Mesothelial cell of epicardium (in vitro differentiated cells): ENCODE results near the gene NFRKB. TPM values are rescaled to one million over a fixed set of nuclear protein-coding genes. Genes with fewer than 3 reads are reported as not detected.

Source experiments
- DNase-seq, 2 experiments: peaks; one replicate each; pipeline ENCODE4 v3.0.0; 2021; ENCODE audit warnings: low spot score in 2 of 2; ENCODE audit not compliant: unreplicated experiment in 2 of 2
- H3K27ac Mint-ChIP-seq: 2 replicates; pipeline ENCODE4 v1.8.0; 2021; ENCODE audit warnings: mixed read lengths
- H3K27me3 Mint-ChIP-seq: 2 replicates; pipeline ENCODE4 v1.8.0; 2021; ENCODE audit warnings: low read depth, mixed read lengths
- H3K36me3 Mint-ChIP-seq: 2 replicates; pipeline ENCODE4 v1.8.0; 2021; ENCODE audit warnings: mixed read lengths
- H3K4me1 Mint-ChIP-seq: 2 replicates; pipeline ENCODE4 v1.8.0; 2021; ENCODE audit warnings: mixed read lengths
- H3K4me3 Mint-ChIP-seq: 2 replicates; pipeline ENCODE4 v1.8.0; 2021; ENCODE audit warnings: mild to moderate bottlenecking, moderate library complexity, mixed read lengths
- H3K9me3 Mint-ChIP-seq: 2 replicates; pipeline ENCODE4 v1.8.0; 2021; ENCODE audit warnings: mixed read lengths
- total RNA-seq: library from RNA; stranded (reverse); gene quantifications from 3 replicates; pipeline ENCODE4 v1.2.1, GENCODE V29; 2021
- TF ChIP-seq, protein P1 (sequence below): fragments of 200-600 bp; sonication (generic); IDR thresholded peaks from one replicate; pipeline ENCODE4 v1.5.0; 2021; ENCODE audit warnings: antibody characterized with exemption; ENCODE audit not compliant: unreplicated experiment

The NFRKB gene
- total RNA-seq, 1 donor from 2014 or later, result 53.6 TPM

- H3K27ac Mint-ChIP-seq, result peak overlapping the region; percentile 88
- no peaks in the 10 kb centered on the region for H3K27me3 Mint-ChIP-seq
- TF ChIP-seq, protein P1, sequence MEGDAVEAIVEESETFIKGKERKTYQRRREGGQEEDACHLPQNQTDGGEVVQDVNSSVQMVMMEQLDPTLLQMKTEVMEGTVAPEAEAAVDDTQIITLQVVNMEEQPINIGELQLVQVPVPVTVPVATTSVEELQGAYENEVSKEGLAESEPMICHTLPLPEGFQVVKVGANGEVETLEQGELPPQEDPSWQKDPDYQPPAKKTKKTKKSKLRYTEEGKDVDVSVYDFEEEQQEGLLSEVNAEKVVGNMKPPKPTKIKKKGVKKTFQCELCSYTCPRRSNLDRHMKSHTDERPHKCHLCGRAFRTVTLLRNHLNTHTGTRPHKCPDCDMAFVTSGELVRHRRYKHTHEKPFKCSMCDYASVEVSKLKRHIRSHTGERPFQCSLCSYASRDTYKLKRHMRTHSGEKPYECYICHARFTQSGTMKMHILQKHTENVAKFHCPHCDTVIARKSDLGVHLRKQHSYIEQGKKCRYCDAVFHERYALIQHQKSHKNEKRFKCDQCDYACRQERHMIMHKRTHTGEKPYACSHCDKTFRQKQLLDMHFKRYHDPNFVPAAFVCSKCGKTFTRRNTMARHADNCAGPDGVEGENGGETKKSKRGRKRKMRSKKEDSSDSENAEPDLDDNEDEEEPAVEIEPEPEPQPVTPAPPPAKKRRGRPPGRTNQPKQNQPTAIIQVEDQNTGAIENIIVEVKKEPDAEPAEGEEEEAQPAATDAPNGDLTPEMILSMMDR, result no peak
- DNase-seq, result no peak
- peaks cover 23% of the 10 kb centered on the region for H3K36me3 Mint-ChIP-seq
- H3K4me3 Mint-ChIP-seq, result peak overlapping the region; percentile 91
- no peaks in the 10 kb centered on the region for H3K9me3 Mint-ChIP-seq
- peaks cover 18% of the 10 kb centered on the region for H3K4me1 Mint-ChIP-seq
Observed at GRCh38 chr11:129894278-129895125, 876 bp downstream of the NFRKB start.

DNA sequence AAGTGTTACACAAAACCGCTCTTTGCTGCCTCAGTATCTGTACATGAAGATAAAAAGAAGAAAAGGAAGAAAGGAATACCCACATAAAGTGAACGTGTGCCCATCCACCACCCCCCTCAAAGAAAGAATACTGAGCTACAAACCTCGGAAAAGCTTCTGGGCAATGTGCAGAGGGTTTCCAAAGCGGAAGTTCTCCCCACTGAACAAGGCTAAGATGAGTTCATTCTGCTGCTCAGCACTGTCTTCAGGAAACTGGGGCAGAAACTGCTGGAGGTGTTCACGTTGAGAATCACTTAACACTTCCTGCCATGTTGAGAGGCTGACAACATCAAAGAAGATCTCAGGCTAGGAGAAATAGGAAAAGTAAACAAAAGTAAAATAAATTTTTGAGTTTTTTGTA is 6.9 kb downstream of the NFRKB start:
- no peaks in the 10 kb centered on the region for H3K4me1 Mint-ChIP-seq
- H3K4me3 Mint-ChIP-seq, result no peak overlapping the region
- peaks cover 49% of the 10 kb centered on the region for H3K36me3 Mint-ChIP-seq
- TF ChIP-seq, protein P1, result no peak
- no peaks in the 10 kb centered on the region for H3K9me3 Mint-ChIP-seq
- DNase-seq, result no peak
- no peaks in the 10 kb centered on the region for H3K27me3 Mint-ChIP-seq
- H3K27ac Mint-ChIP-seq, result no peak overlapping the region

GRCh38 chr11:129885381-129885780 is 10.0 kb downstream of the NFRKB start:
- no peak overlapping the region for H3K27ac Mint-ChIP-seq
- peaks cover 57% of the 10 kb centered on the region for H3K36me3 Mint-ChIP-seq
- H3K4me1 Mint-ChIP-seq, result no peaks in the 10 kb centered on the region
- no peak for DNase-seq
- TF ChIP-seq, protein P1, result no peak
- no peaks in the 10 kb centered on the region for H3K9me3 Mint-ChIP-seq
- H3K27me3 Mint-ChIP-seq, result no peaks in the 10 kb centered on the region
- H3K4me3 Mint-ChIP-seq, result no peak overlapping the region

GRCh38 chr11:129884581-129884980 is 10.8 kb downstream of the NFRKB start:
- Mint-ChIP-seq H3K4me3 (no peak overlapping the region), H3K4me1 (no peaks in the 10 kb centered on the region), H3K27me3 (no peaks in the 10 kb centered on the region), H3K27ac (no peak overlapping the region), H3K9me3 (no peaks in the 10 kb centered on the region), H3K36me3 (peaks cover 59% of the 10 kb centered on the region)
- no peak for DNase-seq
- TF ChIP-seq, protein P1, result no peak

DNA sequence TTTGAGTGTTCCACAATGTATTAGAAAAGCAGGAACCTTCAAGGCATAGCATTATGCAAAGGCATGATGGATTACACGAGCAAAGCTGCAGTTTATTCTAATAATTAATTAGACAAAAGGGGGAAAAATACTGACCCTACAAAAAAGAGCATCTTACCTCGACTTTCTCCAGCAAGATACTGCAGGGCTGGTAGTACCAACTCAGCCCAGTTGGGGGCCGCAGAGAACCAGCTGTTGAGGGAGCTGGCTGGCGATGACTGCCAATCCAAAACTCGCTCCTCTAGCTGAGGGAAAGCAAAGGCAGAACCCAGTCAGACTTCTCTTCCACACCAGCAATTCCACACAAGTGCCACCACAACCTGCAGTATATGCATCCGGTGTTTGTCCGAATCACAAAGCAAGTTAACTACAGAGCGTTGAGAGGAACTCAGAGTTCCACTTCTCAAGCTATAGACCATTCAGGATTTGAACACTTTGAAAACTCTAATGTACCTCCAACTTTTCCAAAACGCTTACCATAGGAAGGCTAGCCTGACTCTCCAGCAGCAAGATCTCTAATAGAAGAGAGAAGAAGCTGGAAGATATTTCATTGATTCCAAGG is 13.7 kb downstream of the NFRKB start:
- Mint-ChIP-seq H3K4me3 (no peak overlapping the region), H3K36me3 (peaks cover 61% of the 10 kb centered on the region), H3K4me1 (no peaks in the 10 kb centered on the region), H3K27ac (no peak overlapping the region), H3K27me3 (no peaks in the 10 kb centered on the region), H3K9me3 (no peaks in the 10 kb centered on the region)
- TF ChIP-seq, protein P1, result peak; percentile 71
- DNase-seq, result no peak
